Prostate gland (tissue), 2 donors: ENCODE results near the gene TCF4. TPM values are rescaled to one million over a fixed set of nuclear protein-coding genes. Genes with fewer than 3 reads are reported as not detected.

Source experiments
- DNase-seq: peaks from one replicate; pipeline ENCODE4 v3.0.0-alpha.2; 2019; ENCODE audit warnings: low spot score
- H3K27ac ChIP-seq, 2 donors: fragments of 200-600 bp; sonication (generic); 2 replicates each; pipeline ENCODE4 v1.5.1; 2017 to 2019
- H3K27me3 ChIP-seq: fragments of 200-600 bp; sonication (generic); replicated peaks from 2 replicates; pipeline ENCODE4 v1.5.1; 2019; ENCODE audit not compliant: insufficient read depth
- H3K36me3 ChIP-seq, 2 donors: fragments of 200-600 bp; sonication (generic); 1 replicate in 1 of 2; 2 replicates in 1 of 2; pipeline versions ENCODE4 v1.5.1 to v1.8.1; 2017 to 2019
- H3K4me1 ChIP-seq: fragments of 200-600 bp; sonication (generic); replicated peaks from 2 replicates; pipeline ENCODE4 v1.5.1; 2019
- H3K4me3 ChIP-seq, 2 donors: fragments of 200-600 bp; sonication (generic); 2 replicates each; pipeline ENCODE4 v1.5.1; 2017 to 2019
- H3K9me3 ChIP-seq: fragments of 200-600 bp; sonication (generic); 2 replicates; pipeline ENCODE4 v1.5.1; 2017
- CTCF ChIP-seq, 4 experiments: fragments of 200-600 bp in 2 of 4; fragments of 450-650 bp in 2 of 4; sonication (generic) in 2 of 4; IDR thresholded peaks; 1 replicate in 3 of 4; 2 replicates in 1 of 4; pipeline ENCODE4 v1.5.1; 2016 to 2019; ENCODE audit warnings: antibody characterized with exemption in 4 of 4, mild to moderate bottlenecking in 2 of 4, moderate library complexity in 2 of 4
- POLR2A ChIP-seq: fragments of 450-650 bp; IDR thresholded peaks from one replicate; pipeline ENCODE4 v1.6.1; 2016; ENCODE audit warnings: antibody characterized with exemption, mild to moderate bottlenecking
- POLR2AphosphoS5 ChIP-seq: sonication (generic); formaldehyde crosslinking; IDR thresholded peaks from one replicate; pipeline ENCODE4 v1.6.1; 2017; ENCODE audit warnings: antibody characterized with exemption
- WGBS: methylation state at CpG from one replicate; pipeline ENCODE4 v1.1.5; 2018; 5-methylcytosine and 5-hydroxymethylcytosine counted together
- intact Hi-C: fragments of 100-400 bp; cut with DNase I; formaldehyde crosslinking; loops from one replicate; pipeline ENCODE4 v1.14.2; 2022
- total RNA-seq, 2 donors: library from RNA; depleted of rRNA; stranded (reverse); fragments of >200 nt; gene quantifications; one replicate each; pipeline ENCODE4 v1.1.0, GENCODE V29; 2016

TCF4 gene
- total RNA-seq, 2 donors from 2014 or later, result 29.8 to 87.2 TPM

GRCh38 chr18:55307505-55307904 is 280.5 kb downstream of the TCF4 start:
- intact Hi-C loops, result no loop called here
- 90% methylated on average over 3 of the region's 3 CpGs for WGBS
- DNase-seq, result no peak
- no peak overlapping the region for H3K27ac ChIP-seq
- H3K36me3 ChIP-seq, result no peaks in the 10 kb centered on the region
- TF ChIP-seq POLR2AphosphoS5 (no peak), POLR2A (no peak), CTCF (IDR thresholded peaks at IDR 0.05) (no peak)
- no peaks in the 10 kb centered on the region for H3K27me3 ChIP-seq
- no peaks in the 10 kb centered on the region for H3K4me1 ChIP-seq
- H3K9me3 ChIP-seq, result no peaks in the 10 kb centered on the region
- H3K4me3 ChIP-seq, result no peak overlapping the region

GRCh38 chr18:55306359-55307024 is 281.5 kb downstream of the TCF4 start:
- intact Hi-C loops, result no loop called here
- no peaks in the 10 kb centered on the region for H3K4me1 ChIP-seq
- DNase-seq, result no peak
- H3K36me3 ChIP-seq, result no peaks in the 10 kb centered on the region
- H3K27ac ChIP-seq, result no peak overlapping the region
- H3K4me3 ChIP-seq, result no peak overlapping the region
- no peaks in the 10 kb centered on the region for H3K9me3 ChIP-seq
- no peak for TF ChIP-seq POLR2A
- no peak for TF ChIP-seq CTCF (IDR thresholded peaks at IDR 0.05)
- no peak for TF ChIP-seq POLR2AphosphoS5
- H3K27me3 ChIP-seq, result no peaks in the 10 kb centered on the region
- WGBS, result 67% methylated on average over 2 of the region's 2 CpGs

GRCh38 chr18:55302167-55302833 is 285.7 kb downstream of the TCF4 start:
- DNase-seq, result no peak
- Histone ChIP-seq H3K9me3 (no peaks in the 10 kb centered on the region), H3K27ac (no peak overlapping the region), H3K27me3 (no peaks in the 10 kb centered on the region), H3K36me3 (no peaks in the 10 kb centered on the region), H3K4me3 (no peak overlapping the region), H3K4me1 (no peaks in the 10 kb centered on the region)
- TF ChIP-seq POLR2A, result no peak
- no peak for TF ChIP-seq POLR2AphosphoS5
- intact Hi-C loops, result no loop called here
- 69% methylated on average over 11 of the region's 11 CpGs for WGBS

- DNase-seq, result no peak
- no peaks in the 10 kb centered on the region for H3K27me3 ChIP-seq
- H3K4me1 ChIP-seq, result no peaks in the 10 kb centered on the region
- no peak overlapping the region for H3K4me3 ChIP-seq
- H3K27ac ChIP-seq, result no peak overlapping the region
- H3K36me3 ChIP-seq, result no peaks in the 10 kb centered on the region
- TF ChIP-seq POLR2AphosphoS5, result no peak
- no peak for TF ChIP-seq CTCF (IDR thresholded peaks at IDR 0.05)
- no peak for TF ChIP-seq POLR2A
- intact Hi-C loops, result no loop called here
- 68% methylated on average over 8 of the region's 8 CpGs for WGBS
- H3K9me3 ChIP-seq, result no peaks in the 10 kb centered on the region
Measured at GRCh38 chr18:55301824-55302166, 286.2 kb downstream of the TCF4 start.

- intact Hi-C loops, result no loop called here
- Histone ChIP-seq H3K27ac (no peak overlapping the region), H3K27me3 (no peaks in the 10 kb centered on the region), H3K4me1 (no peaks in the 10 kb centered on the region), H3K9me3 (no peaks in the 10 kb centered on the region), H3K36me3 (no peaks in the 10 kb centered on the region), H3K4me3 (no peak overlapping the region)
- TF ChIP-seq POLR2AphosphoS5 (no peak), POLR2A (no peak), CTCF (IDR thresholded peaks at IDR 0.05) (no peak)
- WGBS, result 64% methylated on average over 14 of the region's 14 CpGs
- DNase-seq, result no peak
Measured at GRCh38 chr18:55300936-55301531, 287.0 kb downstream of the TCF4 start.
